IMR-90 (cell line): Measurements from ENCODE around the gene ZNF41. TPM values are rescaled to one million over a fixed set of nuclear protein-coding genes. Genes with fewer than 3 reads are reported as not detected.
"Not testable (repeated sequence)": the region's sequence is repeated elsewhere in the genome, so short reads cannot be mapped to it uniquely, and the experiment has no call there.

Experiments used
- ATAC-seq: fragments of 200-7000 bp; cut with Tn5 transposase; 2 replicates; pipeline ENCODE4 v1.9.1; 2020; ENCODE audit warnings: low read depth, mild to moderate bottlenecking, moderate library complexity
- BruUV-seq: library from RNA; stranded (reverse); fragments of 400-500 nt; replicated peaks from 2 replicates; lab custom pipeline; 2021; lab: Mats Ljungman, UMichigan
- CTCF ChIA-PET: fragments of 300-600 bp; formaldehyde crosslinking; extraction: SDS; loops from one replicate; lab custom pipeline; 2021; ENCODE audit warnings: antibody characterized with exemption; lab: Yijun Ruan, JAX
- POLR2A ChIA-PET: fragments of 300-600 bp; sonication (Branson Sonifier 250); formaldehyde crosslinking; loops from one replicate; lab custom pipeline; 2022; ENCODE audit warnings: antibody characterized with exemption; ENCODE audit not compliant: unreplicated experiment; lab: Charles Lee
- DNase-seq: peaks from one replicate; pipeline ENCODE4 v3.0.0; 2013
- H2AFZ ChIP-seq: replicated peaks from 2 replicates; pipeline ENCODE3; 2013; ENCODE audit warnings: low read length, mild to moderate bottlenecking; ENCODE audit not compliant: poor library complexity
- H2AK5ac ChIP-seq: 2 replicates; pipeline ENCODE4 v1.6.1; 2013; ENCODE audit warnings: low read depth, low read length, inconsistent platforms
- H2AK9ac ChIP-seq: replicated peaks from 2 replicates; pipeline ENCODE3; 2013; ENCODE audit warnings: mild to moderate bottlenecking, low read depth, low read length, moderate library complexity; ENCODE audit not compliant: poor library complexity
- H2BK120ac ChIP-seq: 2 replicates; pipeline ENCODE4 v1.6.1; 2013; ENCODE audit warnings: low read depth, low read length, inconsistent platforms
- H2BK15ac ChIP-seq: 3 replicates; pipeline ENCODE4 v1.6.1; 2013; ENCODE audit warnings: low read depth, low read length, inconsistent platforms
- H2BK20ac ChIP-seq: 2 replicates; pipeline ENCODE4 v1.6.1; 2013; ENCODE audit warnings: low read depth, mild to moderate bottlenecking, inconsistent platforms, low read length, moderate library complexity
- H2BK5ac ChIP-seq: 2 replicates; pipeline ENCODE4 v1.6.1; 2013; ENCODE audit warnings: mild to moderate bottlenecking, low read depth, low read length, inconsistent platforms; ENCODE audit not compliant: poor library complexity, severe bottlenecking
- H3K14ac ChIP-seq: replicated peaks from 2 replicates; pipeline ENCODE4 v1.6.1; 2013; ENCODE audit warnings: low read depth, low read length, inconsistent platforms
- H3K18ac ChIP-seq: 2 replicates; pipeline ENCODE4 v1.6.1; 2013; ENCODE audit warnings: low read depth, low read length, control low read depth
- H3K23ac ChIP-seq: 2 replicates; pipeline ENCODE4 v1.6.1; 2013; ENCODE audit warnings: low read depth, low read length, inconsistent platforms
- H3K27ac ChIP-seq: 2 replicates; pipeline ENCODE4 v1.5.1; 2013; ENCODE audit warnings: mild to moderate bottlenecking, control low read depth, low read length; ENCODE audit not compliant: insufficient read depth
- H3K27me3 ChIP-seq: 2 replicates; pipeline ENCODE4 v1.6.1; 2013; ENCODE audit warnings: low read length; ENCODE audit not compliant: control insufficient read depth, insufficient read depth
- H3K36me3 ChIP-seq: 2 replicates; pipeline ENCODE4 v1.6.1; 2013; ENCODE audit warnings: low read length, mixed read lengths; ENCODE audit not compliant: control insufficient read depth, insufficient read depth
- H3K4ac ChIP-seq: 2 replicates; pipeline ENCODE4 v1.6.1; 2013; ENCODE audit warnings: low read depth, low read length, inconsistent platforms
- H3K4me1 ChIP-seq: 2 replicates; pipeline ENCODE4 v1.6.1; 2013; ENCODE audit warnings: low read length, mixed read lengths; ENCODE audit not compliant: control insufficient read depth, insufficient read depth
- H3K4me2 ChIP-seq: 2 replicates; pipeline ENCODE4 v1.6.1; 2013; ENCODE audit warnings: low read depth, mild to moderate bottlenecking, control low read depth, low read length, moderate library complexity
- H3K4me3 ChIP-seq: 2 replicates; pipeline ENCODE4 v1.5.1; 2013; ENCODE audit warnings: low read depth, mild to moderate bottlenecking, control low read depth, low read length, moderate library complexity; ENCODE audit not compliant: insufficient read depth
- H3K56ac ChIP-seq: 2 replicates; pipeline ENCODE4 v1.6.1; 2013; ENCODE audit warnings: low read length, inconsistent platforms; ENCODE audit not compliant: insufficient read depth; ENCODE audit errors: extremely low read depth
- H3K79me1 ChIP-seq, 2 experiments: 2 replicates each; pipeline ENCODE4 v1.6.1; 2013; ENCODE audit warnings: low read length in 2 of 2, inconsistent platforms in 1 of 2, low read depth in 1 of 2
- H3K9ac ChIP-seq: 2 replicates; pipeline ENCODE4 v1.6.1; 2013; ENCODE audit warnings: low read depth, low read length, control low read depth
- H3K9me1 ChIP-seq: 2 replicates; pipeline ENCODE4 v1.6.1; 2013; ENCODE audit warnings: low read length, inconsistent platforms; ENCODE audit not compliant: insufficient read depth
- H3K9me3 ChIP-seq: 2 replicates; pipeline ENCODE4 v1.6.1; 2013; ENCODE audit warnings: low read length; ENCODE audit not compliant: control insufficient read depth, insufficient read depth
- H4K20me1 ChIP-seq: 2 replicates; pipeline ENCODE4 v1.6.1; 2013; ENCODE audit warnings: low read length, inconsistent platforms; ENCODE audit not compliant: insufficient read depth
- H4K5ac ChIP-seq: 2 replicates; pipeline ENCODE4 v1.6.1; 2013; ENCODE audit warnings: mild to moderate bottlenecking, low read depth, low read length, control low read depth
- H4K8ac ChIP-seq, 2 experiments: 2 replicates each; pipeline ENCODE4 v1.6.1; 2013; ENCODE audit warnings: low read depth in 2 of 2, low read length in 2 of 2, control low read depth in 1 of 2, inconsistent platforms in 1 of 2
- H4K91ac ChIP-seq: 2 replicates; pipeline ENCODE4 v1.6.1; 2013; ENCODE audit warnings: low read depth, low read length, inconsistent platforms; ENCODE audit not compliant: insufficient read depth
- WGBS, 2 experiments: methylation state at CpG; one replicate each; pipeline versions ENCODE4 v1.1.5 to v1.1.7; 2013; ENCODE audit warnings: missing lambda C conversion rate in 2 of 2; ENCODE audit not compliant: insufficient read length in 1 of 2; ENCODE audit errors: extremely low coverage in 2 of 2; 5-methylcytosine and 5-hydroxymethylcytosine counted together
- dilution Hi-C: fragments of 300-500 bp; cut with HindIII; formaldehyde crosslinking; loops from one replicate; pipeline ENCODE4 v1.14.3; 2018; ENCODE audit warnings: low sequenced_read_pairs; ENCODE audit not compliant: unreplicated experiment
- in situ Hi-C: fragments of 300-500 bp; cut with MboI; formaldehyde crosslinking; loops from 3 replicates; pipeline ENCODE4 v1.14.3; 2019; ENCODE audit warnings: low sequenced_read_pairs, inconsistent platforms, mixed read lengths
- intact Hi-C: fragments of 100-400 bp; cut with micrococcal nuclease; formaldehyde crosslinking; loops from 2 replicates; pipeline ENCODE4 v1.10.0; 2022
- polyA plus RNA-seq, 3 experiments: library from polyadenylated mRNA; depleted of rRNA; stranded (reverse); fragments of >200 nt; gene quantifications; 2 replicates each; pipeline ENCODE4 v1.2.3, GENCODE V29; 2012; ENCODE audit warnings: low replicate concordance in 1 of 3
- total RNA-seq: library from RNA; depleted of rRNA; stranded (reverse); fragments of >200 nt; gene quantifications from 2 replicates; pipeline ENCODE4 v1.2.3, GENCODE V29; 2012

The ZNF41 gene
- total and polyA plus RNA-seq, 2 of the 4 experiments (the other 2 are of a cell fraction) = 2.8 to 8.1 TPM

DNA sequence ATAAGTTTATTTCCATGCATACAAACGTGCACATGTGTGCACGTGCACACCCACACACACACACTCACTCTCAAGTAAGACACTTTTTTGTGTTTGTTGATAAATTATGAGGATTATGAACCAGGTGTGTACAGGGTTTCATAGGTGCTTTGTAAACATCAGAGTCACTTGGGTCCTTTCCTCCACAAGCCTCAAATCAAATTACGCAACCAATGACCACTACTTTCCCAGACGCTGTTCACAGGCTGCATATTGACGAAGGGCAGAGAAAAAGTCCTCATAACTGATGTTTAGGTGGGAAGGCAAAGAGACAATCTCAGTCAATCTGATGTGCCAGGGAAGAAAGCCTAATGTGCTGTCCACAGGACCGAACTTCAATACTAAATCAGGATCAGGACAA, 29.4 kb upstream of the ZNF41 start:
- H3K4me1 ChIP-seq, BruUV-seq, CTCF ChIA-PET: not testable (repeated sequence)

More for the DNA sequence above, 29.4 kb upstream of the ZNF41 start:
- H4K91ac ChIP-seq, dilution Hi-C loops, H4K8ac ChIP-seq, H2AK9ac ChIP-seq, H2AFZ ChIP-seq, H4K5ac ChIP-seq, H3K79me1 ChIP-seq, H3K9ac ChIP-seq, H2BK20ac ChIP-seq, DNase-seq, H3K9me3 ChIP-seq, H2BK120ac ChIP-seq, H2AK5ac ChIP-seq, H3K36me3 ChIP-seq, in situ Hi-C loops, H3K4ac ChIP-seq, POLR2A ChIA-PET, H3K18ac ChIP-seq, H3K56ac ChIP-seq, H3K27me3 ChIP-seq, H3K14ac ChIP-seq, H4K20me1 ChIP-seq, intact Hi-C loops, H2BK15ac ChIP-seq, H3K27ac ChIP-seq, H3K23ac ChIP-seq, ATAC-seq, H3K4me3 ChIP-seq, H3K9me1 ChIP-seq, H2BK5ac ChIP-seq, H3K4me2 ChIP-seq: not testable (repeated sequence)
- no CpG with 5 or more reads among the region's 6 CpGs for WGBS, 2 experiments
